ENCODE measurements around the gene PRSS57.

PRSS57 gene

DNA sequence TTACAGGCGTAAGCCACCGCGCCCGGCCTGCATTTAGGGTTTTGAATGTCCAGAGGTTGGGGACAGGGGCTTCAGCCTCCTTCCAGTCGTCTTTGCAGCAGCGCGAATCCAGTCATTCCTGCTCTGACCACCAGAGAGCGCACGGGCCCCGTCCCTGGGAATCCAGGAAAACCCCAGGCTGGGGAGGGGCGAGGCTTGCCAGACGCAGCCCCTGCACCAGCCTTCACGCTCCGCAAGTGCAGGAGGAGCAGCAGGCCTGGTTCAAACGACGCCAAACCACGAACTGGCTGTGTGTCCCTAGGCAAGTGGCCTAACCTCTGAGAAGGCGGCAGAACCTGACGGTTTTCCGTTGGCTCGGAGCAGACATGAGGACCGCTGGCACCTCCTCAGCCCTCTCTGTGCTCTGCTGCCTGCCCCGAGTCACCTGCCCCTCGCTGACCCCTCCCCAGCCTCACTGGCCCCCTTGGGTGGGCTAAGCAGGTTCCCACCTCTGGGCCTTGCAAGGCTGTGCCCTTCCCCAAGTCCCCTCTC, 30.3 kb downstream of the PRSS57 start (continued):
- TF ChIP-seq, protein P1, sequence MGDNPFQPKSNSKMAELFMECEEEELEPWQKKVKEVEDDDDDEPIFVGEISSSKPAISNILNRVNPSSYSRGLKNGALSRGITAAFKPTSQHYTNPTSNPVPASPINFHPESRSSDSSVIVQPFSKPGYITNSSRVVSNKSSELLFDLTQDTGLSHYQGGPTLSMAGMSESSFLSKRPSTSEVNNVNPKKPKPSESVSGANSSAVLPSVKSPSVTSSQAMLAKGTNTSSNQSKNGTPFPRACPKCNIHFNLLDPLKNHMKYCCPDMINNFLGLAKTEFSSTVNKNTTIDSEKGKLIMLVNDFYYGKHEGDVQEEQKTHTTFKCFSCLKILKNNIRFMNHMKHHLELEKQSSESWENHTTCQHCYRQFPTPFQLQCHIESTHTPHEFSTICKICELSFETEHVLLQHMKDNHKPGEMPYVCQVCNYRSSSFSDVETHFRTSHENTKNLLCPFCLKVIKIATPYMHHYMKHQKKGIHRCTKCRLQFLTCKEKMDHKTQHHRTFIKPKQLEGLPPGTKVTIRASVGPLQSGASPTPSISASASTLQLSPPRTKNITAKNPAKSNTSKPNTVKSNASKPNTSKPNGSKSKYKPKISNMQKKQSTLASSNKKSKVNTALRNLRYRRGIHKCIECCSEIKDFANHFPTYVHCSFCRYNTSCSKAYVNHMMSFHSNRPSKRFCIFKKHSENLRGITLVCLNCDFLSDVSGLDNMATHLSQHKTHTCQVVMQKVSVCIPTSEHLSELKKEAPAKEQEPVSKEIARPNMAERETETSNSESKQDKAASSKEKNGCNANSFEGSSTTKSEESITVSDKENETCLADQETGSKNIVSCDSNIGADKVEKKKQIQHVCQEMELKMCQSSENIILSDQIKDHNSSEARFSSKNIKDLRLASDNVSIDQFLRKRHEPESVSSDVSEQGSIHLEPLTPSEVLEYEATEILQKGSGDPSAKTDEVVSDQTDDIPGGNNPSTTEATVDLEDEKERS (tag by site-specific recombination; IDR thresholded peaks at IDR 0.05): no peak
- no peak for TF ChIP-seq ZNF221 (tag by site-specific recombination; IDR thresholded peaks at IDR 0.05; ENCODE audit: borderline replicate concordance)
- no peak for TF ChIP-seq PRDM1 (tag by site-specific recombination; IDR thresholded peaks at IDR 0.05)
- TF ChIP-seq ZNF555 (tag by site-specific recombination; conservative IDR thresholded peaks at IDR 0.05): no peak
- no peak for TF ChIP-seq ZIC2 (tag by site-specific recombination; IDR thresholded peaks at IDR 0.05)
- no peak for TF ChIP-seq ZNF549 (tag by site-specific recombination; IDR thresholded peaks at IDR 0.05)
- TF ChIP-seq, protein P2, sequence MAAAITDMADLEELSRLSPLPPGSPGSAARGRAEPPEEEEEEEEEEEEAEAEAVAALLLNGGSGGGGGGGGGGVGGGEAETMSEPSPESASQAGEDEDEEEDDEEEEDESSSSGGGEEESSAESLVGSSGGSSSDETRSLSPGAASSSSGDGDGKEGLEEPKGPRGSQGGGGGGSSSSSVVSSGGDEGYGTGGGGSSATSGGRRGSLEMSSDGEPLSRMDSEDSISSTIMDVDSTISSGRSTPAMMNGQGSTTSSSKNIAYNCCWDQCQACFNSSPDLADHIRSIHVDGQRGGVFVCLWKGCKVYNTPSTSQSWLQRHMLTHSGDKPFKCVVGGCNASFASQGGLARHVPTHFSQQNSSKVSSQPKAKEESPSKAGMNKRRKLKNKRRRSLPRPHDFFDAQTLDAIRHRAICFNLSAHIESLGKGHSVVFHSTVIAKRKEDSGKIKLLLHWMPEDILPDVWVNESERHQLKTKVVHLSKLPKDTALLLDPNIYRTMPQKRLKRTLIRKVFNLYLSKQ (tag by site-specific recombination; IDR thresholded peaks at IDR 0.05; ENCODE audit: borderline replicate concordance): no peak
- TF ChIP-seq ZNF214 (tag by site-specific recombination; IDR thresholded peaks at IDR 0.05; ENCODE audit: borderline replicate concordance): no peak
- no peak for TF ChIP-seq TRIM28 (IDR thresholded peaks at IDR 0.05; ENCODE audit: borderline replicate concordance, low read length)
- TF ChIP-seq, protein P3, sequence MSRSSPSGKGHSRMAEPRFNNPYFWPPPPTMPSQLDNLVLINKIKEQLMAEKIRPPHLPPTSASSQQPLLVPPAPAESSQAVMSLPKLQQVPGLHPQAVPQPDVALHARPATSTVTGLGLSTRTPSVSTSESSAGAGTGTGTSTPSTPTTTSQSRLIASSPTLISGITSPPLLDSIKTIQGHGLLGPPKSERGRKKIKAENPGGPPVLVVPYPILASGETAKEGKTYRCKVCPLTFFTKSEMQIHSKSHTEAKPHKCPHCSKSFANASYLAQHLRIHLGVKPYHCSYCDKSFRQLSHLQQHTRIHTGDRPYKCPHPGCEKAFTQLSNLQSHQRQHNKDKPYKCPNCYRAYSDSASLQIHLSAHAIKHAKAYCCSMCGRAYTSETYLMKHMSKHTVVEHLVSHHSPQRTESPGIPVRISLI (tag by site-specific recombination; IDR thresholded peaks at IDR 0.05): no peak; the same call in 1 of the 2 replicates
- no peak for TF ChIP-seq OSR2 (tag by site-specific recombination; IDR thresholded peaks at IDR 0.05)
- no peak for TF ChIP-seq ZNF776 (tag by site-specific recombination; IDR thresholded peaks at IDR 0.05; ENCODE audit: borderline replicate concordance)
- TF ChIP-seq, protein P4, sequence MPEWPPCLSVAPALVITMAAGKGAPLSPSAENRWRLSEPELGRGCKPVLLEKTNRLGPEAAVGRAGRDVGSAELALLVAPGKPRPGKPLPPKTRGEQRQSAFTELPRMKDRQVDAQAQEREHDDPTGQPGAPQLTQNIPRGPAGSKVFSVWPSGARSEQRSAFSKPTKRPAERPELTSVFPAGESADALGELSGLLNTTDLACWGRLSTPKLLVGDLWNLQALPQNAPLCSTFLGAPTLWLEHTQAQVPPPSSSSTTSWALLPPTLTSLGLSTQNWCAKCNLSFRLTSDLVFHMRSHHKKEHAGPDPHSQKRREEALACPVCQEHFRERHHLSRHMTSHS (tag by site-specific recombination; IDR thresholded peaks at IDR 0.05): no peak
- TF ChIP-seq KLF10 (tag by site-specific recombination; IDR thresholded peaks at IDR 0.05): no peak
- TF ChIP-seq ZNF10 (tag by site-specific recombination; IDR thresholded peaks at IDR 0.05): no peak
- TF ChIP-seq ZNF629 (tag by site-specific recombination; IDR thresholded peaks at IDR 0.05): no peak
- TF ChIP-seq ZEB2 (tag by site-specific recombination; IDR thresholded peaks at IDR 0.05): no peak
- no peak for TF ChIP-seq ZNF48 (tag by site-specific recombination; IDR thresholded peaks at IDR 0.05)
- TF ChIP-seq YY2 (tag by site-specific recombination; IDR thresholded peaks at IDR 0.05): no peak
- 0 out of 2 replicates have a peak, but pooled peaks have one; percentile 22 for TF ChIP-seq ZBTB8A (tag by site-specific recombination; IDR thresholded peaks at IDR 0.05)
- no peak for TF ChIP-seq SCRT1 (tag by site-specific recombination; IDR thresholded peaks at IDR 0.05; ENCODE audit: borderline replicate concordance)
- no peak for TF ChIP-seq GLI2 (tag by site-specific recombination; IDR thresholded peaks at IDR 0.05; ENCODE audit: borderline replicate concordance, low read depth)
- TF ChIP-seq, protein P5, sequence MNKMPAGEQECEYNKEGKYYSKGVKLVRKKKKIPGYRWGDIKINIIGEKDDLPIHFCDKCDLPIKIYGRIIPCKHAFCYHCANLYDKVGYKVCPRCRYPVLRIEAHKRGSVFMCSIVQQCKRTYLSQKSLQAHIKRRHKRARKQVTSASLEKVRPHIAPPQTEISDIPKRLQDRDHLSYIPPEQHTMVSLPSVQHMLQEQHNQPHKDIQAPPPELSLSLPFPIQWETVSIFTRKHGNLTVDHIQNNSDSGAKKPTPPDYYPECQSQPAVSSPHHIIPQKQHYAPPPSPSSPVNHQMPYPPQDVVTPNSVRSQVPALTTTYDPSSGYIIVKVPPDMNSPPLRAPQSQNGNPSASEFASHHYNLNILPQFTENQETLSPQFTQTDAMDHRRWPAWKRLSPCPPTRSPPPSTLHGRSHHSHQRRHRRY (tag by site-specific recombination; IDR thresholded peaks at IDR 0.05): no peak
- TF ChIP-seq SP2 (tag by site-specific recombination; IDR thresholded peaks at IDR 0.05): peak; percentile 7; the same call in 1 of the 2 replicates
- TF ChIP-seq, protein P6, sequence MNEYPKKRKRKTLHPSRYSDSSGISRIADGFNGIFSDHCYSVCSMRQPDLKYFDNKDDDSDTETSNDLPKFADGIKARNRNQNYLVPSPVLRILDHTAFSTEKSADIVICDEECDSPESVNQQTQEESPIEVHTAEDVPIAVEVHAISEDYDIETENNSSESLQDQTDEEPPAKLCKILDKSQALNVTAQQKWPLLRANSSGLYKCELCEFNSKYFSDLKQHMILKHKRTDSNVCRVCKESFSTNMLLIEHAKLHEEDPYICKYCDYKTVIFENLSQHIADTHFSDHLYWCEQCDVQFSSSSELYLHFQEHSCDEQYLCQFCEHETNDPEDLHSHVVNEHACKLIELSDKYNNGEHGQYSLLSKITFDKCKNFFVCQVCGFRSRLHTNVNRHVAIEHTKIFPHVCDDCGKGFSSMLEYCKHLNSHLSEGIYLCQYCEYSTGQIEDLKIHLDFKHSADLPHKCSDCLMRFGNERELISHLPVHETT (tag by site-specific recombination; IDR thresholded peaks at IDR 0.05): peak; percentile 21; the same call in 1 of the 2 replicates
- no peak for TF ChIP-seq SCRT2 (tag by site-specific recombination; IDR thresholded peaks at IDR 0.05)
- TF ChIP-seq REPIN1 (tag by site-specific recombination; IDR thresholded peaks at IDR 0.05; ENCODE audit: low read depth): no peak
- 0 out of 2 replicates have a peak, but pooled peaks have one; percentile 23 for TF ChIP-seq KLF1 (tag by site-specific recombination; IDR thresholded peaks at IDR 0.05)
- peak; percentile 37; the same call in 1 of the 2 replicates for TF ChIP-seq ZBTB20 (tag by site-specific recombination; IDR thresholded peaks at IDR 0.05)
- no peak for TF ChIP-seq ZNF514 (tag by site-specific recombination; IDR thresholded peaks at IDR 0.05)
- TF ChIP-seq, protein P7, sequence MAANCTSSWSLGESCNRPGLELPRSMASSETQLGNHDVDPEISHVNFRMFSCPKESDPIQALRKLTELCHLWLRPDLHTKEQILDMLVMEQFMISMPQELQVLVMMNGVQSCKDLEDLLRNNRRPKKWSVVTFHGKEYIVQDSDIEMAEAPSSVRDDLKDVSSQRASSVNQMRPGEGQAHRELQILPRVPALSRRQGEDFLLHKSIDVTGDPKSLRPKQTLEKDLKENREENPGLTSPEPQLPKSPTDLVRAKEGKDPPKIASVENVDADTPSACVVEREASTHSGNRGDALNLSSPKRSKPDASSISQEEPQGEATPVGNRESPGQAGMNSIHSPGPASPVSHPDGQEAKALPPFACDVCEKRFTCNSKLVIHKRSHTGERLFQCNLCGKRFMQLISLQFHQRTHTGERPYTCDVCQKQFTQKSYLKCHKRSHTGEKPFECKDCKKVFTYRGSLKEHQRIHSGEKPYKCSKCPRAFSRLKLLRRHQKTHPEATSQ (tag by site-specific recombination; IDR thresholded peaks at IDR 0.05): no peak
